GM21723 (cell line): Measurements from ENCODE around the gene PSMD1.
"Not testable (repeated sequence)": the region's sequence is repeated elsewhere in the genome, so short reads cannot be mapped to it uniquely, and the experiment has no call there.

Experiments used
- ATAC-seq: cut with Tn5 transposase; IDR thresholded peaks from one replicate; pipeline ENCODE4 v1.9.1; 2021; ENCODE audit warnings: mild to moderate bottlenecking, moderate library complexity; ENCODE audit not compliant: unreplicated experiment

The PSMD1 gene

GRCh38 chr2:231140808-231141207 lies 84.1 kb downstream of the PSMD1 start:
- not testable (repeated sequence) for ATAC-seq

GRCh38 chr2:231144896-231145295 lies 88.2 kb downstream of the PSMD1 start:
- ATAC-seq: no peak

- ATAC-seq: no peak
Observed at GRCh38 chr2:231146665-231147064, 90.0 kb downstream of the PSMD1 start.

GRCh38 chr2:231152800-231153557 lies 96.3 kb downstream of the PSMD1 start:
- no peak for ATAC-seq

- ATAC-seq: no peak
Observed at GRCh38 chr2:231159306-231159705, 102.6 kb downstream of the PSMD1 start.

- no peak for ATAC-seq
Observed at GRCh38 chr2:231160701-231161100, 104.0 kb downstream of the PSMD1 start.

GRCh38 chr2:231161252-231161839 lies 104.7 kb downstream of the PSMD1 start:
- no peak for ATAC-seq

- ATAC-seq: no peak
Observed at GRCh38 chr2:231161877-231162329, 105.2 kb downstream of the PSMD1 start.

- no peak for ATAC-seq
Observed at GRCh38 chr2:231163011-231163410, 106.3 kb downstream of the PSMD1 start.

GRCh38 chr2:231163414-231164095 lies 106.9 kb downstream of the PSMD1 start:
- ATAC-seq: no peak

- ATAC-seq: no peak
Observed at GRCh38 chr2:231167745-231168459, 111.2 kb downstream of the PSMD1 start.

GRCh38 chr2:231168460-231169139 lies 111.9 kb downstream of the PSMD1 start:
- no peak for ATAC-seq

GRCh38 chr2:231169488-231169887 lies 112.8 kb downstream of the PSMD1 start:
- ATAC-seq: no peak

- ATAC-seq: no peak
Observed at GRCh38 chr2:231170055-231170454, 113.4 kb downstream of the PSMD1 start.

GRCh38 chr2:231172025-231172424 lies 115.4 kb downstream of the PSMD1 start:
- no peak for ATAC-seq

- ATAC-seq: no peak
Observed at GRCh38 chr2:231174211-231174651, 117.6 kb downstream of the PSMD1 start.

- ATAC-seq: no peak
Observed at GRCh38 chr2:231176066-231176465, 119.4 kb downstream of the PSMD1 start.

GRCh38 chr2:231177156-231178025 lies 120.7 kb downstream of the PSMD1 start:
- ATAC-seq: no peak

GRCh38 chr2:231178805-231179204 lies 122.1 kb downstream of the PSMD1 start:
- ATAC-seq: not testable (repeated sequence)
